HTERT RPE-1 (cell line): ENCODE measurements around the gene DEFB125.

Experiments used
- in situ Hi-C: fragments of 300-500 bp; cut with MboI; formaldehyde crosslinking; loops from 4 replicates; pipeline ENCODE4 v1.14.3; 2020; ENCODE audit warnings: low sequenced_read_pairs

Gene DEFB125

GRCh38 chr20:145877-146276, 58.4 kb downstream of the DEFB125 start:
- in situ Hi-C loops: no loop called here
